Measurements from ENCODE around the gene UQCC2.

GRCh38 chr6:33758815-33759216 is 47.3 kb upstream of the UQCC2 start:
- TF ChIP-seq POLR2AphosphoS5 (IDR thresholded peaks at IDR 0.05; ENCODE audit: low read depth, low read length) (no peak), TAF1 (IDR thresholded peaks at IDR 0.05; ENCODE audit: borderline replicate concordance, low read depth, low read length) (no peak)
